GM12878 (cell line): ENCODE measurements around the gene ZDHHC22. TPM values are rescaled to one million over a fixed set of nuclear protein-coding genes. Genes with fewer than 3 reads are reported as not detected.

ENCODE experiments used
- ATAC-seq: fragments of 200-7000 bp; cut with Tn5 transposase; 3 replicates; pipeline ENCODE4 v1.9.1; 2020; ENCODE audit warnings: mild to moderate bottlenecking, moderate library complexity
- BruUV-seq: library from RNA; stranded (reverse); fragments of 400-500 nt; replicated peaks from 2 replicates; lab custom pipeline; 2021; lab: Mats Ljungman, UMichigan
- CTCF ChIA-PET: fragments of 300-600 bp; sonication (Branson Sonifier 250); formaldehyde crosslinking; extraction: SDS; loops from one replicate; lab custom pipeline; 2021; ENCODE audit warnings: inconsistent platforms; lab: Yijun Ruan, JAX
- POLR2A ChIA-PET: fragments of 350-600 bp; formaldehyde crosslinking; extraction: SDS; loops from one replicate; lab custom pipeline; 2021; ENCODE audit warnings: inconsistent platforms; lab: Charles Lee
- RAD21 ChIA-PET: fragments of 300-600 bp; sonication (Branson Sonifier 250); formaldehyde crosslinking; loops from one replicate; lab custom pipeline; 2023; ENCODE audit warnings: antibody characterized with exemption; ENCODE audit not compliant: unreplicated experiment; lab: Charles Lee
- SMC1A ChIA-PET: fragments of 300-600 bp; sonication (Branson Sonifier 250); formaldehyde crosslinking; loops from one replicate; lab custom pipeline; 2023; ENCODE audit not compliant: unreplicated experiment, uncharacterized antibody; lab: Charles Lee
- DNase-seq: peaks from one replicate; pipeline ENCODE4 v3.0.0-alpha.2; 2011; ENCODE audit warnings: low read depth, low spot score
- FAIRE-seq: peaks from 3 replicates; lab custom pipeline; 2011; peaks lifted over from hg19 to GRCh38; lab: Jason Lieb, UNC
- H2AFZ ChIP-seq: 2 replicates; pipeline ENCODE4 v1.6.0; 2011; ENCODE audit warnings: low read depth, low read length, control low read depth; ENCODE audit not compliant: control insufficient read depth
- H3K27ac ChIP-seq: 2 replicates; pipeline ENCODE4 v1.5.1; 2011; ENCODE audit warnings: control low read depth; ENCODE audit not compliant: control insufficient read depth, insufficient read depth
- H3K27me3 ChIP-seq, 2 experiments: replicated peaks in 1 of 2; 2 replicates each; pipeline versions ENCODE4 v1.6.0 to v1.6.1; 2011; ENCODE audit warnings: low read length in 1 of 2; ENCODE audit not compliant: control insufficient read depth in 2 of 2, insufficient read depth in 2 of 2
- H3K36me3 ChIP-seq, 2 experiments: 2 replicates each; pipeline ENCODE4 v1.5.1; 2011; ENCODE audit warnings: low read length in 1 of 2; ENCODE audit not compliant: control insufficient read depth in 2 of 2, insufficient read depth in 2 of 2
- H3K4me1 ChIP-seq: 2 replicates; pipeline ENCODE4 v1.6.1; 2011; ENCODE audit warnings: mild to moderate bottlenecking, low read length, moderate library complexity, mixed read lengths; ENCODE audit not compliant: control insufficient read depth, insufficient read depth
- H3K4me2 ChIP-seq: 2 replicates; pipeline ENCODE4 v1.6.0; 2011; ENCODE audit warnings: control low read depth; ENCODE audit not compliant: control insufficient read depth, insufficient read depth
- H3K4me3 ChIP-seq: fragments of 200-600 bp; sonication (generic); 2 replicates; pipeline ENCODE4 v1.5.1; 2016
- H3K79me2 ChIP-seq: 2 replicates; pipeline ENCODE4 v1.6.0; 2011; ENCODE audit warnings: low read length; ENCODE audit not compliant: control insufficient read depth, insufficient read depth
- H3K9ac ChIP-seq: 2 replicates; pipeline ENCODE4 v1.8.0; 2011; ENCODE audit warnings: low read length, control low read depth, mixed read lengths; ENCODE audit not compliant: control insufficient read depth, insufficient read depth
- H3K9me3 ChIP-seq: replicated peaks from 3 replicates; pipeline ENCODE4 v1.5.1; 2011; ENCODE audit warnings: mild to moderate bottlenecking, low read length; ENCODE audit not compliant: control insufficient read depth, insufficient read depth
- H4K20me1 ChIP-seq: 2 replicates; pipeline ENCODE4 v1.6.0; 2011; ENCODE audit not compliant: control insufficient read depth, insufficient read depth
- CBX5 ChIP-seq: sonication (generic); IDR thresholded peaks from 2 replicates; pipeline ENCODE4 v1.6.1; 2016; ENCODE audit warnings: low read depth, moderate library complexity, mild to moderate bottlenecking, inconsistent platforms
- CHD2 ChIP-seq: IDR thresholded peaks from 2 replicates; pipeline ENCODE4 v1.6.1; 2011; ENCODE audit warnings: low read depth, low read length, improper control_type of control experiment, borderline replicate concordance
- GATAD2B ChIP-seq: fragments of 450-650 bp; conservative IDR thresholded peaks from 2 replicates; pipeline ENCODE4 v1.6.1; 2017; ENCODE audit warnings: low read depth, mild to moderate bottlenecking, moderate library complexity
- IKZF1 ChIP-seq: fragments of 450-650 bp; conservative IDR thresholded peaks from 2 replicates; pipeline ENCODE4 v1.6.1; 2017; ENCODE audit warnings: antibody characterized with exemption, mild to moderate bottlenecking
- RCOR1 ChIP-seq: conservative IDR thresholded peaks from 2 replicates; pipeline ENCODE4 v1.6.1; 2012; ENCODE audit warnings: low read depth, low read length, improper control_type of control experiment
- RUNX3 ChIP-seq: IDR thresholded peaks from 2 replicates; pipeline ENCODE4 v1.6.1; 2012; ENCODE audit warnings: low read length, inconsistent platforms
- WGBS: methylation state at CpG from one replicate; pipeline ENCODE4 v1.1.6; 2016; ENCODE audit warnings: low lambda C conversion rate; ENCODE audit not compliant: insufficient replicate concordance, insufficient coverage; ENCODE audit errors: missing lambda C conversion rate; 5-methylcytosine and 5-hydroxymethylcytosine counted together
- in situ Hi-C: fragments of 300-500 bp; cut with MboI; formaldehyde crosslinking; loops from 9 replicates; pipeline ENCODE4 v1.14.3; 2018; ENCODE audit warnings: mixed read lengths
- intact Hi-C: fragments of 100-400 bp; cut with micrococcal nuclease; formaldehyde crosslinking; loops from one replicate; pipeline ENCODE4 v1.14.2; 2022; ENCODE audit not compliant: unreplicated experiment
- polyA plus RNA-seq, 11 experiments: library from polyadenylated mRNA; depleted of rRNA in 4 of 11; unstranded in 6 of 11; stranded (reverse) in 5 of 11; fragments of >200 nt; fragmentation: Nextera tagmentation in 4 of 11; fragmentation: Illumina TruSeq in 1 of 11; extraction: Ambion mirVana in 4 of 11; extraction: Trizol in 1 of 11; gene quantifications; 1 replicate in 1 of 11; 2 replicates in 10 of 11; pipeline versions ENCODE4 v1.2.1 to v1.2.3, GENCODE V29; 2011 to 2016; ENCODE audit warnings: inconsistent platforms in 2 of 11, missing spikeins in 2 of 11, low read depth in 1 of 11
- total RNA-seq, 4 experiments: library from RNA; depleted of rRNA in 3 of 4; stranded (reverse); fragments of >200 nt in 3 of 4; fragmentation: Illumina TruSeq in 1 of 4; extraction: Trizol in 1 of 4; gene quantifications; 2 replicates each; pipeline versions ENCODE4 v1.2.1 to v1.2.3, GENCODE V29; 2013 to 2021

Gene ZDHHC22
- total and polyA plus RNA-seq, 10 of the 15 experiments (the other 5 are each of a cell fraction or from before 2014, with no cell fraction given), result 0.06 TPM; not detected in 9

DNA sequence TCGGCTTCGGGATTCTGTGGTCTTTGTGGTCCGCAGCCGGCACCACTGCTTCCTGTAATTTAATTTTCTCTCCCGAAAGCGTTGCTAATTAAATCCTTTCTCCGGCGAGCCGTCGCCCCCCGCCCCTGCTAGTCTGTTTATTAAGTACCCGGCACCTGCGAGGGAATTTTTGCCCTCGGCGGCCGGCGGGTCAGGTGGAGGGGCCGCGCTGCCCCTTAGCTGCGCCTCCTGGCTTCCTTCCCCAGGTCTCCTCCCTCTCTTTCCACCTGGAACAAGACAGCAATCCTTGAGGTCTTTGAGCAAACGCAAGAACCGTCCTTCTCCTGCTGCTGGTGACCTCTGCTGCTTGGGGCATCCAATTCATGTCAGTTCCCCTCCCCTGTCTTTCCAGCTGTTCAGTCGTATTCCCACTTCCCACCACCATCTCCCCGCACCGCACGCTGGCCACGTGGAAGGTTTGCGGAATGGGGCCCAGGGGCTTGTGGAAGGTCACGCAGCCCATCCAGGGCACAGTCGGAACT lies 16.2 kb downstream of the ZDHHC22 start:
- H3K79me2 ChIP-seq, result no peaks in the 10 kb centered on the region
- in situ Hi-C loops (no loop called here), intact Hi-C loops (no loop called here)
- WGBS, result 35% methylated on average over 30 of the region's 30 CpGs
- no peak overlapping the region for H3K27ac ChIP-seq
- no peaks in the 10 kb centered on the region for H4K20me1 ChIP-seq
- TF ChIP-seq CBX5 (no peak), RCOR1 (no peak), IKZF1 (peak; percentile 18; the same call in 1 of the 2 replicates), GATAD2B (peak; percentile 17; the same call in 1 of the 2 replicates), CHD2 (no peak), RUNX3 (peak; percentile 16; the same call in 1 of the 2 replicates)
- ATAC-seq (no peak), DNase-seq (no peak), FAIRE-seq (no peak)
- POLR2A ChIA-PET, result no interaction called here
- no peaks in the 10 kb centered on the region for H3K36me3 ChIP-seq
- H3K4me3 ChIP-seq, result no peak overlapping the region; the same call in 1 of the 2 replicates
- H3K4me2 ChIP-seq, result peak overlapping the region; percentile 90
- CTCF ChIA-PET, result interaction anchor here (0.8 to 21.2 kb wide), 8 partner anchors 10 to 251 kb away, joined by 3 to 445 read pairs (median 12); partner anchors contain the start of gene CIPC
- RAD21 ChIA-PET, result interaction anchor here (0.8 to 2.6 kb wide), 6 partner anchors 29 to 183 kb away, joined by 3 to 14 read pairs (median 6); no protein-coding TSS in a partner anchor
- H3K9me3 ChIP-seq, result no peaks in the 10 kb centered on the region
- peaks cover 6 to 7% of the 10 kb centered on the region in 2 experiments; a peak in 2 of 4 replicates for H3K27me3 ChIP-seq
- no peak overlapping the region for H3K9ac ChIP-seq
- SMC1A ChIA-PET, result interaction anchor here (1.6 to 20.2 kb wide), 3 partner anchors 24 to 55 kb away, joined by 8 to 428 read pairs (median 14); partner anchors contain the start of gene CIPC
- no peak overlapping the region; the same call in 1 of the 2 replicates for H2AFZ ChIP-seq
- BruUV-seq, result no TSS peak
- H3K4me1 ChIP-seq, result peaks cover 43% of the 10 kb centered on the region
